IMR-90 (cell line): ENCODE results near the gene RUNX1. TPM values are rescaled to one million over a fixed set of nuclear protein-coding genes. Genes with fewer than 3 reads are reported as not detected.

ENCODE experiments used
- ATAC-seq: fragments of 200-7000 bp; cut with Tn5 transposase; 2 replicates; pipeline ENCODE4 v1.9.1; 2020; ENCODE audit warnings: low read depth, mild to moderate bottlenecking, moderate library complexity
- BruUV-seq: library from RNA; stranded (reverse); fragments of 400-500 nt; replicated peaks from 2 replicates; lab custom pipeline; 2021; lab: Mats Ljungman, UMichigan
- CTCF ChIA-PET: fragments of 300-600 bp; formaldehyde crosslinking; extraction: SDS; loops from one replicate; lab custom pipeline; 2021; ENCODE audit warnings: antibody characterized with exemption; lab: Yijun Ruan, JAX
- POLR2A ChIA-PET: fragments of 300-600 bp; sonication (Branson Sonifier 250); formaldehyde crosslinking; loops from one replicate; lab custom pipeline; 2022; ENCODE audit warnings: antibody characterized with exemption; ENCODE audit not compliant: unreplicated experiment; lab: Charles Lee
- DNase-seq: peaks from one replicate; pipeline ENCODE4 v3.0.0; 2013
- H2AFZ ChIP-seq: replicated peaks from 2 replicates; pipeline ENCODE3; 2013; ENCODE audit warnings: low read length, mild to moderate bottlenecking; ENCODE audit not compliant: poor library complexity
- H2AK5ac ChIP-seq: 2 replicates; pipeline ENCODE4 v1.6.1; 2013; ENCODE audit warnings: low read depth, low read length, inconsistent platforms
- H2AK9ac ChIP-seq: replicated peaks from 2 replicates; pipeline ENCODE3; 2013; ENCODE audit warnings: mild to moderate bottlenecking, low read depth, low read length, moderate library complexity; ENCODE audit not compliant: poor library complexity
- H2BK120ac ChIP-seq: 2 replicates; pipeline ENCODE4 v1.6.1; 2013; ENCODE audit warnings: low read depth, low read length, inconsistent platforms
- H2BK15ac ChIP-seq: 3 replicates; pipeline ENCODE4 v1.6.1; 2013; ENCODE audit warnings: low read depth, low read length, inconsistent platforms
- H2BK20ac ChIP-seq: 2 replicates; pipeline ENCODE4 v1.6.1; 2013; ENCODE audit warnings: low read depth, mild to moderate bottlenecking, inconsistent platforms, low read length, moderate library complexity
- H2BK5ac ChIP-seq: 2 replicates; pipeline ENCODE4 v1.6.1; 2013; ENCODE audit warnings: mild to moderate bottlenecking, low read depth, low read length, inconsistent platforms; ENCODE audit not compliant: poor library complexity, severe bottlenecking
- H3K14ac ChIP-seq: replicated peaks from 2 replicates; pipeline ENCODE4 v1.6.1; 2013; ENCODE audit warnings: low read depth, low read length, inconsistent platforms
- H3K18ac ChIP-seq: 2 replicates; pipeline ENCODE4 v1.6.1; 2013; ENCODE audit warnings: low read depth, low read length, control low read depth
- H3K23ac ChIP-seq: 2 replicates; pipeline ENCODE4 v1.6.1; 2013; ENCODE audit warnings: low read depth, low read length, inconsistent platforms
- H3K27ac ChIP-seq: 2 replicates; pipeline ENCODE4 v1.5.1; 2013; ENCODE audit warnings: mild to moderate bottlenecking, control low read depth, low read length; ENCODE audit not compliant: insufficient read depth
- H3K27me3 ChIP-seq: 2 replicates; pipeline ENCODE4 v1.6.1; 2013; ENCODE audit warnings: low read length; ENCODE audit not compliant: control insufficient read depth, insufficient read depth
- H3K36me3 ChIP-seq: 2 replicates; pipeline ENCODE4 v1.6.1; 2013; ENCODE audit warnings: low read length, mixed read lengths; ENCODE audit not compliant: control insufficient read depth, insufficient read depth
- H3K4ac ChIP-seq: 2 replicates; pipeline ENCODE4 v1.6.1; 2013; ENCODE audit warnings: low read depth, low read length, inconsistent platforms
- H3K4me1 ChIP-seq: 2 replicates; pipeline ENCODE4 v1.6.1; 2013; ENCODE audit warnings: low read length, mixed read lengths; ENCODE audit not compliant: control insufficient read depth, insufficient read depth
- H3K4me2 ChIP-seq: 2 replicates; pipeline ENCODE4 v1.6.1; 2013; ENCODE audit warnings: low read depth, mild to moderate bottlenecking, control low read depth, low read length, moderate library complexity
- H3K4me3 ChIP-seq: 2 replicates; pipeline ENCODE4 v1.5.1; 2013; ENCODE audit warnings: low read depth, mild to moderate bottlenecking, control low read depth, low read length, moderate library complexity; ENCODE audit not compliant: insufficient read depth
- H3K56ac ChIP-seq: 2 replicates; pipeline ENCODE4 v1.6.1; 2013; ENCODE audit warnings: low read length, inconsistent platforms; ENCODE audit not compliant: insufficient read depth; ENCODE audit errors: extremely low read depth
- H3K79me1 ChIP-seq, 2 experiments: 2 replicates each; pipeline ENCODE4 v1.6.1; 2013; ENCODE audit warnings: low read length in 2 of 2, inconsistent platforms in 1 of 2, low read depth in 1 of 2
- H3K9ac ChIP-seq: 2 replicates; pipeline ENCODE4 v1.6.1; 2013; ENCODE audit warnings: low read depth, low read length, control low read depth
- H3K9me1 ChIP-seq: 2 replicates; pipeline ENCODE4 v1.6.1; 2013; ENCODE audit warnings: low read length, inconsistent platforms; ENCODE audit not compliant: insufficient read depth
- H3K9me3 ChIP-seq: 2 replicates; pipeline ENCODE4 v1.6.1; 2013; ENCODE audit warnings: low read length; ENCODE audit not compliant: control insufficient read depth, insufficient read depth
- H4K20me1 ChIP-seq: 2 replicates; pipeline ENCODE4 v1.6.1; 2013; ENCODE audit warnings: low read length, inconsistent platforms; ENCODE audit not compliant: insufficient read depth
- H4K5ac ChIP-seq: 2 replicates; pipeline ENCODE4 v1.6.1; 2013; ENCODE audit warnings: mild to moderate bottlenecking, low read depth, low read length, control low read depth
- H4K8ac ChIP-seq, 2 experiments: 2 replicates each; pipeline ENCODE4 v1.6.1; 2013; ENCODE audit warnings: low read depth in 2 of 2, low read length in 2 of 2, control low read depth in 1 of 2, inconsistent platforms in 1 of 2
- H4K91ac ChIP-seq: 2 replicates; pipeline ENCODE4 v1.6.1; 2013; ENCODE audit warnings: low read depth, low read length, inconsistent platforms; ENCODE audit not compliant: insufficient read depth
- FOS ChIP-seq: fragments of 150-350 bp; IDR thresholded peaks from 2 replicates; pipeline ENCODE4 v1.6.1; 2016; ENCODE audit warnings: low read depth, low read length
- MAFK ChIP-seq: IDR thresholded peaks from 2 replicates; pipeline ENCODE4 v1.6.1; 2012; ENCODE audit warnings: low read depth, low read length, improper control_type of control experiment
- MAZ ChIP-seq: IDR thresholded peaks from 2 replicates; pipeline ENCODE4 v1.6.1; 2012; ENCODE audit warnings: low read depth, mild to moderate bottlenecking, low read length, improper control_type of control experiment, moderate library complexity, borderline replicate concordance
- RAD21 ChIP-seq: IDR thresholded peaks from 2 replicates; pipeline ENCODE4 v1.6.1; 2012; ENCODE audit warnings: low read length, improper control_type of control experiment
- SMC3 ChIP-seq: fragments of 150-350 bp; IDR thresholded peaks from 2 replicates; pipeline ENCODE4 v1.6.1; 2016; ENCODE audit warnings: low read depth, mild to moderate bottlenecking, antibody characterized with exemption, low read length, moderate library complexity
- WGBS, 2 experiments: methylation state at CpG; one replicate each; pipeline versions ENCODE4 v1.1.5 to v1.1.7; 2013; ENCODE audit warnings: missing lambda C conversion rate in 2 of 2; ENCODE audit not compliant: insufficient read length in 1 of 2; ENCODE audit errors: extremely low coverage in 2 of 2; 5-methylcytosine and 5-hydroxymethylcytosine counted together
- dilution Hi-C: fragments of 300-500 bp; cut with HindIII; formaldehyde crosslinking; loops from one replicate; pipeline ENCODE4 v1.14.3; 2018; ENCODE audit warnings: low sequenced_read_pairs; ENCODE audit not compliant: unreplicated experiment
- in situ Hi-C: fragments of 300-500 bp; cut with MboI; formaldehyde crosslinking; loops from 3 replicates; pipeline ENCODE4 v1.14.3; 2019; ENCODE audit warnings: low sequenced_read_pairs, inconsistent platforms, mixed read lengths
- intact Hi-C: fragments of 100-400 bp; cut with micrococcal nuclease; formaldehyde crosslinking; loops from 2 replicates; pipeline ENCODE4 v1.10.0; 2022
- polyA plus RNA-seq, 3 experiments: library from polyadenylated mRNA; depleted of rRNA; stranded (reverse); fragments of >200 nt; gene quantifications; 2 replicates each; pipeline ENCODE4 v1.2.3, GENCODE V29; 2012; ENCODE audit warnings: low replicate concordance in 1 of 3
- total RNA-seq: library from RNA; depleted of rRNA; stranded (reverse); fragments of >200 nt; gene quantifications from 2 replicates; pipeline ENCODE4 v1.2.3, GENCODE V29; 2012
- TF ChIP-seq, protein P1 (sequence below): fragments of 150-350 bp; IDR thresholded peaks from 2 replicates; pipeline ENCODE4 v1.6.1; 2017; ENCODE audit warnings: mild to moderate bottlenecking, antibody characterized with exemption, low read length, low read depth

RUNX1 gene
- total and polyA plus RNA-seq, 2 of the 4 experiments (the other 2 are of a cell fraction), result 34.5 to 56.5 TPM

DNA sequence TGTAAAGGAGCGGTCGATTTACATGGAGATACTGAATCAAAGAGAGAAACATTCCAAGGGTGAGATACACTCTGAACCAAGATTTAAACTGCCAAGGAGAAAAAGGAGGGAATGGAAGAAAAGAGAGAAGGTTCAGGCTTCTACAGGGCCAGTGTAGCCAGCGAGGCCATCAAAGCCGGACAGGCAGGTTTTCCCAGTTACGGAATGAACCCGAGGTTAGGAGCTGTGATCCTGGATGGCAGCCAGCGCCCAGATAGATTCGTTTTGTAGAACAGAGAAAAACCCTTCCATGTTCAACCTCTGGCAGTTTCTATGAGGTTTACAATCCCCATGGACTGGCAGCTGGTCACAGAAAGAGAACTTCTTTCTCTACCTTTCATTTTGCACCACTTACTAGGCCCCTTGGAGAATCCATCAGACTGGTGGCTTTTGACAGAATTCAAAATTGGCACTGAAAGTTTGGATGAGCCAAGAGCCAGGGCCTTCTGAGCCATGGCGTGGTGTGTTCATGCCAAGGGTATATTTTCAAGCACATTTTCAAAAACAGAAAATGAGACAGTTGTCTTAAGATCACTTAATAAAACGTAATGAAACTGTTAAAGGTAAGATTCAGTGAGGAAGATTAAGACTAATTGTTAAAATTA, 171.5 kb downstream of the RUNX1 start:
- ChIA-PET POLR2A (interaction anchor here (0.6 kb wide), 2 partner anchors 68 to 146 kb away, joined by 3 read pairs; no protein-coding TSS in a partner anchor), CTCF (interaction anchor here (1.1 kb wide), 1 partner anchor 468 kb away, joined by 4 read pairs; no protein-coding TSS in a partner anchor)
- H3K4me3 ChIP-seq, result no peak overlapping the region
- H4K5ac ChIP-seq, result no peak overlapping the region; the same call in 1 of the 2 replicates
- in situ Hi-C loops (loop anchor here (5.0 kb wide), 1 partner anchor 130 kb away; no protein-coding TSS in a partner anchor), intact Hi-C loops (no loop called here), dilution Hi-C loops (no loop called here)
- H2AK9ac ChIP-seq, result no peak overlapping the region
- H2BK5ac ChIP-seq, result no peak overlapping the region
- peaks cover 3 to 60% of the 10 kb centered on the region in 2 experiments; a peak in 3 of 4 replicates for H3K79me1 ChIP-seq
- ATAC-seq, result no peak
- no peak overlapping the region for H2AK5ac ChIP-seq
- H3K9me3 ChIP-seq, result no peaks in the 10 kb centered on the region
- peak overlapping the region; percentile 28; the same call in 1 of the 2 replicates for H3K14ac ChIP-seq
- WGBS, 2 experiments, result no CpG with 5 or more reads among the region's 10 CpGs
- no peaks in the 10 kb centered on the region for H3K27me3 ChIP-seq
- H3K18ac ChIP-seq, result no peak overlapping the region
- H3K4me1 ChIP-seq, result peaks cover 28% of the 10 kb centered on the region
- H2BK120ac ChIP-seq, result no peak overlapping the region
- no peak for TF ChIP-seq MAFK
- no peak for TF ChIP-seq FOS
- no peak for TF ChIP-seq MAZ
- no peak for TF ChIP-seq SMC3
- TF ChIP-seq, protein P1, sequence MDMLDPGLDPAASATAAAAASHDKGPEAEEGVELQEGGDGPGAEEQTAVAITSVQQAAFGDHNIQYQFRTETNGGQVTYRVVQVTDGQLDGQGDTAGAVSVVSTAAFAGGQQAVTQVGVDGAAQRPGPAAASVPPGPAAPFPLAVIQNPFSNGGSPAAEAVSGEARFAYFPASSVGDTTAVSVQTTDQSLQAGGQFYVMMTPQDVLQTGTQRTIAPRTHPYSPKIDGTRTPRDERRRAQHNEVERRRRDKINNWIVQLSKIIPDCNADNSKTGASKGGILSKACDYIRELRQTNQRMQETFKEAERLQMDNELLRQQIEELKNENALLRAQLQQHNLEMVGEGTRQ, result no peak
- TF ChIP-seq RAD21, result no peak
- peaks cover 80% of the 10 kb centered on the region for H4K20me1 ChIP-seq
- no peak overlapping the region for H3K9ac ChIP-seq
- no peak overlapping the region for H2BK20ac ChIP-seq
- H2BK15ac ChIP-seq, result no peak overlapping the region
- H2AFZ ChIP-seq, result no peak overlapping the region
- H4K8ac ChIP-seq, result 0 out of 4 replicates have a peak overlapping the region, but pooled peaks of 1 of the 2 experiments have one; percentile 27
- peak overlapping the region; percentile 10 for H3K23ac ChIP-seq
- H4K91ac ChIP-seq, result no peak overlapping the region
- no peak overlapping the region for H3K27ac ChIP-seq
- BruUV-seq, result no TSS peak
- peaks cover 46% of the 10 kb centered on the region for H3K36me3 ChIP-seq
- H3K4ac ChIP-seq, result no peak overlapping the region
- peaks cover 39% of the 10 kb centered on the region for H3K9me1 ChIP-seq
- no peak overlapping the region for H3K4me2 ChIP-seq
- no peak overlapping the region for H3K56ac ChIP-seq
- DNase-seq, result no peak
